GM12878 (cell line): Measurements from ENCODE around the gene TBCD.

Experiments used
- EZH2 ChIP-seq: IDR thresholded peaks from 2 replicates; pipeline ENCODE4 v1.6.1; 2012; ENCODE audit warnings: low read depth, mild to moderate bottlenecking, control low read depth, inconsistent platforms, low read length, borderline replicate concordance; ENCODE audit not compliant: control insufficient read depth
- FOS ChIP-seq: IDR thresholded peaks from 3 replicates; pipeline ENCODE4 v1.6.1; 2011; ENCODE audit warnings: borderline replicate concordance; ENCODE audit not compliant: insufficient read length; ENCODE audit errors: extremely low read depth
- FOXM1 ChIP-seq: IDR thresholded peaks from 2 replicates; pipeline ENCODE4 v1.6.1; 2012; ENCODE audit warnings: low read depth, mild to moderate bottlenecking, inconsistent platforms, low read length, moderate library complexity
- MEF2A ChIP-seq: IDR thresholded peaks from 2 replicates; pipeline ENCODE4 v1.6.1; 2011; ENCODE audit warnings: low read depth, mild to moderate bottlenecking, low read length, moderate library complexity; ENCODE audit not compliant: insufficient read depth
- RELA ChIP-seq: fragments of 450-650 bp; IDR thresholded peaks from 2 replicates; pipeline ENCODE4 v1.8.0; 2014; ENCODE audit warnings: borderline replicate concordance; ENCODE audit not compliant: partially characterized antibody
- SP1 ChIP-seq: IDR thresholded peaks from one replicate; pipeline ENCODE4 v1.6.1; 2011; ENCODE audit warnings: low read depth, low read length
- SPI1 ChIP-seq: IDR thresholded peaks from 2 replicates; pipeline ENCODE4 v1.6.1; 2011; ENCODE audit warnings: low read depth, mild to moderate bottlenecking, low read length, moderate library complexity, borderline replicate concordance; ENCODE audit not compliant: insufficient read depth
- ZZZ3 ChIP-seq: IDR thresholded peaks from 2 replicates; pipeline ENCODE4 v1.6.1; 2011; ENCODE audit warnings: low read depth; ENCODE audit not compliant: control insufficient read depth, insufficient read length
- TF ChIP-seq, protein P1 (sequence below), 3 experiments: IDR thresholded peaks in 2 of 3; conservative IDR thresholded peaks in 1 of 3; 2 replicates each; pipeline ENCODE4 v1.5.1; 2011; ENCODE audit warnings: low read depth in 3 of 3, low read length in 3 of 3, mild to moderate bottlenecking in 3 of 3, control low read depth in 2 of 3, moderate library complexity in 2 of 3, inconsistent platforms in 1 of 3, mixed read lengths in 1 of 3; ENCODE audit not compliant: control insufficient read depth in 2 of 3, insufficient read depth in 1 of 3; ENCODE audit errors: extremely low read depth in 1 of 3

DNA sequence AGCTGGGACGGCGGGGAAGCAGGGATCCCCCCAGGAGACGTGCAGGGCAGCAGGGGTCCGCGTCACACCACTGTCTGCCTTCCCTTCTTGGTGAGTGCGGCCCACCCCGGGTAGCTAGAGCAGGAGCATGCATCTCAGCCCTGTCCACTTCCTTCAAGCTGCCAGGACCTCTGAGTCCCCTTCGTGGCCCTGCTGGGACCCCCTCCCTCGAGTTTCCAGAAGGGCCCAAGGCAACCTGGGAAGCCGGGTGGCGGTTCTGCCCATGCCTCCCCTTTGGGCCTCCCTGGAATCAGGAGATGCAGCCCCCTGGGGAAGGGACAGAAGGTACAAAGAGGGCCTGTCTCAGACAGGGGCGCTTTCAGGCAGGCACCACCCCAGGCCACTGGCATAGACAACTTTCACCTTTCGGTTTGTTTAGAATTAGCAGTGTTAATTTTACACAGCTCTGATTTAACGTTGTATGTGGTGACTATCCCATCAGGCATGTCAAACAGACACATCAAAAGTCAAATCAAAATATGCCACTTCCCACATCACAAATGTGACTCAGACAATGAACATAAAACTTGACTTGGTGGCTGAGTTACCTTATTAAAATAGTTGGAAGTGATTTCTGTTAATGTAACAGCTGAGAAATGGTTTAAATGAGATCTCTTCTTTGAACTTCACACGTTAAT is 233.0 kb downstream of the TBCD start:
- TF ChIP-seq SP1: no peak
- TF ChIP-seq, protein P1, sequence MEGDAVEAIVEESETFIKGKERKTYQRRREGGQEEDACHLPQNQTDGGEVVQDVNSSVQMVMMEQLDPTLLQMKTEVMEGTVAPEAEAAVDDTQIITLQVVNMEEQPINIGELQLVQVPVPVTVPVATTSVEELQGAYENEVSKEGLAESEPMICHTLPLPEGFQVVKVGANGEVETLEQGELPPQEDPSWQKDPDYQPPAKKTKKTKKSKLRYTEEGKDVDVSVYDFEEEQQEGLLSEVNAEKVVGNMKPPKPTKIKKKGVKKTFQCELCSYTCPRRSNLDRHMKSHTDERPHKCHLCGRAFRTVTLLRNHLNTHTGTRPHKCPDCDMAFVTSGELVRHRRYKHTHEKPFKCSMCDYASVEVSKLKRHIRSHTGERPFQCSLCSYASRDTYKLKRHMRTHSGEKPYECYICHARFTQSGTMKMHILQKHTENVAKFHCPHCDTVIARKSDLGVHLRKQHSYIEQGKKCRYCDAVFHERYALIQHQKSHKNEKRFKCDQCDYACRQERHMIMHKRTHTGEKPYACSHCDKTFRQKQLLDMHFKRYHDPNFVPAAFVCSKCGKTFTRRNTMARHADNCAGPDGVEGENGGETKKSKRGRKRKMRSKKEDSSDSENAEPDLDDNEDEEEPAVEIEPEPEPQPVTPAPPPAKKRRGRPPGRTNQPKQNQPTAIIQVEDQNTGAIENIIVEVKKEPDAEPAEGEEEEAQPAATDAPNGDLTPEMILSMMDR (IDR thresholded peaks at IDR 0.05 in 2 of 3, conservative IDR thresholded peaks at IDR 0.05 in 1 of 3; ENCODE audit: control insufficient read depth in 2 of 3, extremely low read depth in 1 of 3, insufficient read depth in 1 of 3, low read depth in 3 of 3, low read length in 3 of 3): no peak
- TF ChIP-seq MEF2A: no peak
- no peak for TF ChIP-seq EZH2
- TF ChIP-seq FOXM1: no peak
- no peak for TF ChIP-seq SPI1
- no peak for TF ChIP-seq RELA
- no peak for TF ChIP-seq FOS
- no peak for TF ChIP-seq ZZZ3
